Measurements from ENCODE around the gene TTYH3. TPM values are rescaled to one million over a fixed set of nuclear protein-coding genes. Genes with fewer than 3 reads are reported as not detected.
A peak's percentile ranks its signal among the peaks of the same experiment; 100 is the strongest.

Gene TTYH3
- polyA plus RNA-seq, 6 donors from 2014 or later = 1.2 to 4.4 (median 2.5) TPM

DNA sequence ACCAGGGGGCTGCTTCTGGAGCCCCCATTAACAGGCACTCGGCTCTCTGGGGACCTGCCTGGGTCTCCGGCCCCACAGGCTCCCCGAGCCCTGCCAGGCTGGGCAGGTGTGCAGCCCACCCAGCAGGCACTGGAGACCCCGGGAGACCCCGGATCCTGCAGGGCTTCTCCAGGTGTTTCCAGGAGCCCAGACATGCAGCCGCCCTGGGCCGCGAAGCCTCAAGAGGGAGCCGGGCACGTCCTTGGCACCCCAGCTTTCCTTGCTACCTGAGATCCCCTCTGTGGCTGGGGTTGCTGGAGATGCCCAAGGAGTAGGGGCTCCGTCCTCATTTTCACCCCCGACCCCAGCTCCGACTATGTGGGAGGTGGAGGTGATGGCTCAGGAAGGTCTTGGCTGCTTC, 48.5 kb downstream of the TTYH3 start:
- peaks cover 0 to 30% (median 15%) of the 10 kb centered on the region in 3 donors for H3K27me3 Mint-ChIP-seq
- H3K9me3 Mint-ChIP-seq = peaks cover 0 to 2% (median 0%) of the 10 kb centered on the region in 7 donors
- H3K36me3 Mint-ChIP-seq = no peaks in the 10 kb centered on the region
- H3K27ac Mint-ChIP-seq = no peak overlapping the region
- peaks cover 0 to 8% (median 5%) of the 10 kb centered on the region in 3 donors for H3K4me1 Mint-ChIP-seq
- no peak for DNase-seq
- H3K4me3 Mint-ChIP-seq = no peak overlapping the region
- ATAC-seq (ENCODE audit: low read depth in 2 of 2) = no peak

DNA sequence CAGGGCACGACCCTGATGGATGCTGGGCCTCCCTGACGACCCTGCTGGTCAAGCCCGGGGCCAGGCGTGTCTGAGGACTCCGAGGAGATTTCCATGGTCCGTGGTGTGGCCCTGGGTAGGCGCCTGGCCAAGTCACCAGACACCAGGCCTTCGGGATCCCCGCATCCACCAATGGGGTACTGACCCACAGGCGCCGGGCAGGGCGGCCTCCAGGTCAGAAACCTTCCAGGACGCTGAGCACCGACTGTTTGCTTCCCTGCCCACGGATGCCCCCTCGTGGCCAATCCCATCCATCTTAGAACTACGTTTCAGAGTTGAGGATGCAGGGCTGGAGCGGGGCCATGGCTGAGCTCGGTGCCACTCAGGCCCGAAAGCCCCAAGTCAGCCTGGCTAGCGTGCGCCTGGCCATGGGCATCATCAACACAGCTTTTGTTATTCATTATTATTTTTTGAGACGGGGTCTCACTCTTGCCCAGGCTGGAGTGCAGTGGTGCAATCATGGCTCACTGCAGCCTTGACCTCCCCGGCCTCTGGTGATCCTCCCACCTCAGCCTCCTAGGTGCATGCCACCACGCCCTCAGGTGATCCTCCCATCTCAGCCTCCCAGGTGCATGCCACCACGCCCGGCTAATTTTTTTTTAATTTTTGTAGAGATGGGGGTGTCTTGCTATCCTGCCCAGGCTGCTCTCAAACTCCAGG, 49.2 kb downstream of the TTYH3 start:
- Mint-ChIP-seq H3K36me3 (no peaks in the 10 kb centered on the region), H3K27me3 (peaks cover 3 to 32% (median 15%) of the 10 kb centered on the region in 3 donors), H3K4me3 (no peak overlapping the region), H3K27ac (no peak overlapping the region), H3K9me3 (no peaks in the 10 kb centered on the region), H3K4me1 (peaks cover 0 to 8% (median 5%) of the 10 kb centered on the region in 3 donors)
- ATAC-seq (ENCODE audit: low read depth in 2 of 2) (peak; percentile 71 to 79), DNase-seq (peak; percentile 50)

DNA sequence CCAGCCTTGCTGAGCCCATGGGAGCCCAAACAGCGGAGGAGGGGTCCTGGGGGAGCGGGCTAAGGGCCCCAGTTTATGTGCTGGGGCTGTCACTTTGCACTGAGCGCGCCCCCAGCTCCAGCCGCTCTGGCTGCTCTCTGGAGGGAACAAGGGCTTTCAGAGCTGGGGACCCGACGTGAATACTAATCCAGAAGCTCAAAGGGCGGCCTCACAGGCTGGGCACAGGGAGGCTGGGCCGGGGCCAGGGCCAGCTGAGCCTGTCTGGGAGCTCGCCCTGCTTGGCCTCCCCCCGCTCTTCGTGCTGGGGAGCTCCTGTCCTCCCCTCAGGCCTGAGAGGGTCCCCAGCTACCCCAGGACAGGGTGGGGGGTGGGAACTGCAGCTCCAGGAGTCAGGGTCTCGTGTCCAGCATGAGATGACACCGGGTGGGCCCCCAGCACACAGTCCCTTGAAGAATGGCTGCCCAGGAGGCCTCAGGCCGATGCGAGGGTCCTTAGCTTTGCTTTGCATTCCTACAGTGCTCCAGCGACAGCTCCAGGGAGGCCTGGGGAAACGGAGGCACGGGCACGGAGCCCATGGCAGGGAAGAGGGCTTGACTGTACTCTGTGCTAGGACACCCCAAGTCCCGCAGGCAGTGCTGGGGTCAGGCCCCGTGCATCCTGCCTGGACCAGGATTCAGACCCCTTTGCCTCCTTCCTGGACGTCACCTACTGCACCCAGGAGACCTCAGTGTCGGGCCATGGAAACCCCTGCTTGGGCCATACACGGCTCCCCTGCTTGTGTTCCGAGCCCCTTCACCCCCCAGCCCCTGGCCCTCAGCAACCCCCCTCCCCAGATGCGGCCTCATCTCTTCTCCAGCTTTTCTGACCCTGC, 50.4 kb downstream of the TTYH3 start:
- no peaks in the 10 kb centered on the region for H3K36me3 Mint-ChIP-seq
- H3K4me1 Mint-ChIP-seq = peaks cover 0 to 8% (median 5%) of the 10 kb centered on the region in 3 donors
- H3K27ac Mint-ChIP-seq = no peak overlapping the region
- no peaks in the 10 kb centered on the region for H3K9me3 Mint-ChIP-seq
- H3K4me3 Mint-ChIP-seq = no peak overlapping the region
- ATAC-seq (ENCODE audit: low read depth in 2 of 2) (no peak), DNase-seq (no peak)
- peaks cover 7 to 41% (median 15%) of the 10 kb centered on the region in 3 donors for H3K27me3 Mint-ChIP-seq

DNA sequence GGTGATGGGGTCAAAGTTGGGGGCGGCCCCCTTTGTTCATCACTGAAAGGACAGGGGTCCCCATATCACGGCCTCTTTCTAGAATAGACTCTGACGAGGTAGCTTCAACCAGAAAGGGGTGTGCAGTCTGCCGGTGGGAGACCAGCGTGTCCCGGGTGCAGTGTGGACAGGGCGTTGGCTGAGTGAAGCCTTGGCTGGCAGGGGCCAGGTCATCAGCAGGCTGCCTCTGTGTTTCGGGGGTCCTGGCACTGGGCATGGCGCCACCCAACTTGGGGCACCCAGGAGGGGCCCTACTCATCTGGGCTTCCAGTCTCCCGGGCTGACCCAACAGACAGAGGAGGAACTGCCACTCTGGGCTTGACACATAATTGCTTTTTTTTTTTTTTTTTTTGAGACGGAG, 52.7 kb downstream of the TTYH3 start:
- Mint-ChIP-seq H3K27me3 (peaks cover 16 to 57% (median 28%) of the 10 kb centered on the region in 3 donors), H3K4me3 (peak overlapping the region in 1 of 8 donors; percentile 25)

DNA sequence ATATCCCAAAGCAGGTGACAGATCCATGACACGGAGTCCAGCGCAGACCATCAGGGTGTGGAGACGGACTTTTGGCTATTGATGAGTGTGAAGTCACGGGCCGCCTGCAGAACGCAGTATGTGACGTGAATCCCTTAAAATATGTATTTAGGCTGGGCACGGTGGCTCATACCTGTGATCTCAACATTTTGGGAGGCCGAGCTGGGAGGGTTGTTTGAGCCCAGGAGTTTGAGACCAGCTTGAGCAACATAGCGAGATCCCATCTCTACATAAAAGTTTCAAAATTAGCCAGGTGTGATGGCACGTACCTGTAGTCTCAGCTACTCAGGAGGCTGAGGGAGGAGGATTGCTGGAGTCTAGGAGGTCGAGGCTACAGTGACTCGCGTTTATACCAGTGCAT, 54.3 kb downstream of the TTYH3 start:
- DNase-seq = no peak
- Mint-ChIP-seq H3K27me3 (peaks cover 27 to 66% (median 44%) of the 10 kb centered on the region in 3 donors), H3K4me1 (peaks cover 8 to 15% (median 14%) of the 10 kb centered on the region in 3 donors), H3K9me3 (no peaks in the 10 kb centered on the region), H3K4me3 (no peak overlapping the region), H3K36me3 (no peaks in the 10 kb centered on the region), H3K27ac (no peak overlapping the region)
- ATAC-seq (ENCODE audit: low read depth in 2 of 2) = no peak

More for the DNA sequence above, 52.7 kb downstream of the TTYH3 start:
- ATAC-seq (ENCODE audit: low read depth in 2 of 2) (no peak), DNase-seq (no peak)
- Mint-ChIP-seq H3K27ac (no peak overlapping the region), H3K36me3 (no peaks in the 10 kb centered on the region), H3K4me1 (peaks cover 8 to 16% (median 15%) of the 10 kb centered on the region in 3 donors), H3K9me3 (no peaks in the 10 kb centered on the region)

DNA sequence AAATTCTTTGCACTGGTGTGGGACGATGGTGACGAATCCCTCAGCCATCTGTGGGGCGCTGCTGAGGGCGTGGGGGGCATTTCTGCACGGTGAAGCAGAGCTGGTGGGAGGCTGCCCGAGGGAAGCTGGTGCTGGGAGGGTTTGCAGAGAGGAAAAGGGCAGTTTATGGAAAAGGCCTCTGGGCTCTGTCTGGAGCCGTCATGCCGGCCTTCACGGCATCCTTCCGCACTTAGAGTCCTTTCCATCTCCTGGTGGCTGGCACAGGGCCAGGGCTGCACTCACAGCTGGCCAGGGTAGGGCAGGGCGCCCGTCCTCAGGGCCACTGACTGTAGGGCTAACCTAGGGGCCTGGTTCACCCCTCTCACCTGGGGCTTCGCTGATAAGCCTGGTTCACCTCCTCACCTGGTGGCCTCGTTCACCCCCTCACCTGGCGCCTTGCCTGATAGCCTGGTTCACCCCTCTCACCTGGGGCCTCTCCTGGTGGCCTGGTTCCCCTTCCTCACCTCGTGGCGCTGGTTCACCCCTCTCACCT, 55.6 kb downstream of the TTYH3 start:
- ATAC-seq (ENCODE audit: low read depth in 2 of 2) = no peak
- no peak for DNase-seq
- Mint-ChIP-seq H3K27me3 (peaks cover 27 to 60% (median 38%) of the 10 kb centered on the region in 3 donors), H3K4me3 (peak overlapping the region in 2 of 8 donors; percentile 24 to 69), H3K9me3 (no peaks in the 10 kb centered on the region), H3K4me1 (peaks cover 8 to 10% (median 8%) of the 10 kb centered on the region in 3 donors), H3K36me3 (no peaks in the 10 kb centered on the region), H3K27ac (no peak overlapping the region)

DNA sequence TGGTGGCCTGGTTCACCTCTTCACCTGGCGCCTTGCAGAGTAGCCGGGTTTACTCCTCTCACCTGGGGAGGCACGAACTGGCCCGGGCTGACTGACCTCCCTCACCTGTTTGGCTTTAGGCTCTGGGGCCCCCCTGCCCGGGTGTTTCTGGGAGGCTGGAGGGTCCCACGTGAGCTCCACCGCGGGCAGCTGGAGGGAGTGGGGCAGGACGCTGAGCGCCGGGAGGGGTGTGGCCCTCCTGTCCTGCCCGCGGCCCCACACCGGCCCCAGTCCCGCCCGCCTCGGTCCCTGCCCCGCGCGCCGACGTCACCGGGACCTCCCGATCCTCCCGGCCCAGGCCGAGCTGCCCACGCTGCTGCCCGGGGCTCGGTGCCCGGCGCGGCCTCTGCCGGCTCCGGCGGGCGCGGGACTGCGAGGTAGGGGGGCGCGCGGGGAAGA, 56.1 kb downstream of the TTYH3 start, which contains the start of gene AMZ1:
TSS of gene AMZ1 (plus strand) at position 322 of the 438 bp plus-strand sequence. CDS start 12,250 bp downstream, outside the sequence.
- Mint-ChIP-seq H3K9me3 (no peaks in the 10 kb centered on the region), H3K27ac (peak within 1 kb of the TSS in 1 of 6 donors; percentile 95), H3K4me1 (peaks cover 8 to 10% (median 8%) of the 10 kb centered on the region in 3 donors), H3K27me3 (peaks cover 27 to 58% (median 33%) of the 10 kb centered on the region in 3 donors), H3K36me3 (no peaks in the 10 kb centered on the region), H3K4me3 (peak within 1 kb of the TSS in 7 of 8 donors; percentile 41 to 77 (median 67))
- ATAC-seq (ENCODE audit: low read depth in 2 of 2) = no peak
- no peak for DNase-seq

DNA sequence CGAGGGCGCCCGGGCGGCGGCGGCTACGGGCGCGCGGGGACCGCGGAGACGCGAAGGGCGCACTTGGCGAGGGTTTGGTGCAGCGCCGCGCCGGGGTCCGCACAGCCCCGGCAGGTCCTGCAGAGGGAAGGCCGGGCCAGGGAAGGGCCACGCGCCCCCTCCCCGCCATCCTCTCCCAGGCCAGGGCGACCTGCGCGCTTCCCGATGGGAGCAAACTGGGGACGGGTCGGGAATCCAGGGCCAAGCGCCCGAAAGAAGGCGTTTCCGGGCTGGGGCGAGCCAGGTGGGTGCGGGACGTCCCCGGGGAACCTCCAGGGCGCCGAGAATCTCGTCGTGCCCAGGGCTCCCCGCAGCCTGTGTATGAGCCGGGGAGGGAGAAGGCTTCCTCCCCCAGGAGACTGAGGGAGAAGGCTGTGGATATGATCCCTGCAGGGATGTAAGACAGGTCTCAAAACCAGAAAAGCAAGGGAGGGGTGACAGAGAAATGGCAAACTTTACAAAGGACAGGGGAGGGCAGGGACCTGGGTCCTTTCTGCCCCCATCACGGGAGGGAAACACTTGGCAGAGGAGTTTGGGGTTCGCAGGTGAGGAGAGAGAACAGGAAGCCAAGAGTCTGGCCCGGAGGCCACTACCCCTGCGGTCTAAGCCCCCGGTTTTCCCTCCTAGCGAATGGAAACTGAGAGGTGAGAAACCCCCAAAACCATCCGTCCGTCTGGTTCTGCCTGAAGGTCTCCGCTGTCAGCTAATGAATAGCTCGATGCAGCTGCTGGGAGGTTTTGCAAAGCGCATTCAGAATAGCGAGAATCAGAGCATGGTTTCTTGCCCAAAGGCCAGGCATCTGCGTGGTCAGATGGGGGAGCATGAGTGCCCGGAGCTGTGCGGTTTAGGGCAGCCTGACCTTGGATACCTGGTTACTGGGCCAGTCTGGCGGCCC, 56.9 kb downstream of the TTYH3 start:
- Mint-ChIP-seq H3K27me3 (peaks cover 27 to 57% (median 31%) of the 10 kb centered on the region in 3 donors), H3K36me3 (no peaks in the 10 kb centered on the region), H3K9me3 (no peaks in the 10 kb centered on the region), H3K27ac (peak overlapping the region in 1 of 6 donors; percentile 95), H3K4me3 (peak overlapping the region in 7 of 8 donors; percentile 41 to 77 (median 67)), H3K4me1 (peaks cover 8 to 10% (median 8%) of the 10 kb centered on the region in 3 donors)
- DNase-seq (no peak), ATAC-seq (ENCODE audit: low read depth in 2 of 2) (peak; percentile 56 to 60)

DNA sequence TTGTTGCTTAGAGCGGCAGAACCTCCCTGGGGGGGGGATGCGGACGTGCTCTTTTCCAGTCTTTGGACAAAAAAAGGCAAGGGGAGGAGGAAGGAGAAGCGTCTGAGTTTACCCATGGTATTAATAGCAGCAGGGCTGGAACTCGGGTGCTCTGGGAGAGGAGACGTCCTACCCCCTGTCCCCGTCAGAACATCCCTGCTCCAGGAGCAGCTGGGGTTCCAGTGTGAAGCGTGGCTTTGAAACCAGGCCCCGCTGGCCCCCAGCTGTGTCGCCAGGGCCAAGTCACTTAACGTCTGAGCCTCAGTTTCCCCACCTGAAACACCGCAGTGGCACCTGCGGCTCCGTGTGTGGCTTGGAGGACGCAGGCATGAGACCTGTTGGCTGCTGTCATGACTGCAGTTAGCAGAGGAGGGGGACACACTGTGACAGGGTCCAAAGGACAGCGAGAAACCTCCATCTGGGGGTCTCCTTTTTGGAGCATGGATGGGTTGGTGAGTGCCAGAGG, 57.6 kb downstream of the TTYH3 start:
- DNase-seq = no peak
- peaks cover 27 to 52% (median 31%) of the 10 kb centered on the region in 3 donors for H3K27me3 Mint-ChIP-seq
- peak overlapping the region in 4 of 8 donors; percentile 9 to 77 (median 65) for H3K4me3 Mint-ChIP-seq
- peaks cover 8 to 10% (median 8%) of the 10 kb centered on the region in 3 donors for H3K4me1 Mint-ChIP-seq
- H3K27ac Mint-ChIP-seq = peak overlapping the region in 1 of 6 donors; percentile 56
- no peaks in the 10 kb centered on the region for H3K36me3 Mint-ChIP-seq
- ATAC-seq (ENCODE audit: low read depth in 2 of 2) = no peak
- no peaks in the 10 kb centered on the region for H3K9me3 Mint-ChIP-seq

DNA sequence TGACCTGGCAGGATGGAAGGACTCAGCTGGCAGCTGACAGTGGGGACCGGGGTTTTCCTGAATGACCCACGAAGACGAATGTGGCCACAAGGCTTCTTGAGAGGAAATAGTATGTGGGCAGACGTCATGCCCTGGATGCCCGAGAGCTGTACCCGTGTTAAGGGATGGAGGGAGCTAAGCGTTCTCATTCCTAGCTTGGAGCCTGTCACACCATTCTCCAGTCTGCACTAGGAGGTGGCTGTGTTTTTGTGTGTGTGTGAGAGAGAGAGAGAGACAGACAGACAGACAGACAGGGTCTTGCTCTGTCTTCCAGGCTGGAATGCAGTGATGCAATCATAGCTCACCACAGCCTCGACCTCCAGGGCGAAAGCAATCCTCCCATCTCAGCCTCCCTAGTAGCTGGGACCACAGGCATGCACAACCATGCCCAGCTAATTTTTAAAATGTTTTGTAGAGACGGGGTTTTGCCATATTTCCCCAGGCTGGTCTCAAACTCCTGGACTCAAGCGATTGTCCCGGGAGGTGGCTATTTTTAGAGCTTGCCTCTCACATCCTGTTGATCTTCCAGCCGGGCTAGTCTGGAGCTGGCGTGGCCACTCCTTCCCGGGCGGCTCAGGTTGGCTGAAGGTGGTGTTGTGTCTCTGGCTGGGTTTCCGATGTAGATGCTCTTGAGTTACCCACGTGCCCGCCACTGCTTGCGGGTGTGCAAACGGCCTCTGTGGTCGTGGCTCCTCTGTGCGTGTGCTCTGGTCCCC, 58.3 kb downstream of the TTYH3 start:
- H3K4me3 Mint-ChIP-seq = peak overlapping the region in 2 of 8 donors; percentile 9 to 70
- DNase-seq = no peak
- H3K27ac Mint-ChIP-seq = peak overlapping the region in 1 of 6 donors; percentile 59
- H3K36me3 Mint-ChIP-seq = no peaks in the 10 kb centered on the region
- no peaks in the 10 kb centered on the region for H3K9me3 Mint-ChIP-seq
- no peak for ATAC-seq (ENCODE audit: low read depth in 2 of 2)
- peaks cover 8 to 10% (median 8%) of the 10 kb centered on the region in 3 donors for H3K4me1 Mint-ChIP-seq
- peaks cover 27 to 52% (median 31%) of the 10 kb centered on the region in 3 donors for H3K27me3 Mint-ChIP-seq

DNA sequence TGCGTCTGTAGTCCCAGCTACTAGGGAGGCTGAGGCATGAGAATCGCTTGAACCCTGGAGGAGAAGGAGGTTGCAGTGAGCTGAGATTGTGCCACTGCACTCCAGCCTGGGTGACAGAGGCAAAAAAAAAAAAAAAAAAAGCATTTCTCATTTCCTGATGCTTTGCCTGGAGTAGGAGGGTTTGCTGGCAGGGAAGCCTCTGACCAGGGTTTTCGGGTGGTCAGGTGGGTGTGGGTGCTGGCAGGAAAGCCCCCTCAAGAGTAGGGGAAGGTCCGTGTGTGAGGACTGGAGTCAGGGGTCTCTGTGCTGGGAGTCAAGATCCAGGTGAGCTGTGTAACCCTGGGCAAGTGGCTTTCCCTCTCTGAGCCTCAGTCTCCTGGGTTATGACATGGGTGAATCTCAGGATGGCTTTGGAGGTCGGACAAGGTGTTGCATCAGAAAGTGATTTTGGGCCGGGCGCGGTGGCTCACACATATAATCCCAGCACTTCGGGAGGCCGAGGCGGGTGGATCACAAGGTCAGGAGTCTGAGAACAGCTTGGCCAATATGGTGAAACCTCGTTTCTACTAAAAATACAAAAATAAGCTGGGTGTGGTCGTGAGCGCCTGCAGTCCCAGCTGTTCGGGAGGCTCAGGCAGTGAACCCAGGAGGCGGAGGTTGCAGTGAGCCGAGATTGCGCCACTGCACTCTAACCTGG, 59.4 kb downstream of the TTYH3 start:
- H3K9me3 Mint-ChIP-seq = no peaks in the 10 kb centered on the region
- DNase-seq (no peak), ATAC-seq (ENCODE audit: low read depth in 2 of 2) (no peak)
- peaks cover 8 to 10% (median 8%) of the 10 kb centered on the region in 3 donors for H3K4me1 Mint-ChIP-seq
- no peak overlapping the region for H3K27ac Mint-ChIP-seq
- H3K36me3 Mint-ChIP-seq = no peaks in the 10 kb centered on the region
- H3K4me3 Mint-ChIP-seq = no peak overlapping the region
- H3K27me3 Mint-ChIP-seq = peaks cover 22 to 47% (median 31%) of the 10 kb centered on the region in 3 donors

Data from naive B cell (primary cell).